Mesothelial cell of epicardium (in vitro differentiated cells): ENCODE data around the gene KDM5A. TPM values are rescaled to one million over a fixed set of nuclear protein-coding genes. Genes with fewer than 3 reads are reported as not detected.

ENCODE experiments used
- DNase-seq, 2 experiments: peaks; one replicate each; pipeline ENCODE4 v3.0.0; 2021; ENCODE audit warnings: low spot score in 2 of 2; ENCODE audit not compliant: unreplicated experiment in 2 of 2
- H3K27ac Mint-ChIP-seq: 2 replicates; pipeline ENCODE4 v1.8.0; 2021; ENCODE audit warnings: mixed read lengths
- H3K27me3 Mint-ChIP-seq: 2 replicates; pipeline ENCODE4 v1.8.0; 2021; ENCODE audit warnings: low read depth, mixed read lengths
- H3K36me3 Mint-ChIP-seq: 2 replicates; pipeline ENCODE4 v1.8.0; 2021; ENCODE audit warnings: mixed read lengths
- H3K4me1 Mint-ChIP-seq: 2 replicates; pipeline ENCODE4 v1.8.0; 2021; ENCODE audit warnings: mixed read lengths
- H3K4me3 Mint-ChIP-seq: 2 replicates; pipeline ENCODE4 v1.8.0; 2021; ENCODE audit warnings: mild to moderate bottlenecking, moderate library complexity, mixed read lengths
- H3K9me3 Mint-ChIP-seq: 2 replicates; pipeline ENCODE4 v1.8.0; 2021; ENCODE audit warnings: mixed read lengths
- total RNA-seq: library from RNA; stranded (reverse); gene quantifications from 3 replicates; pipeline ENCODE4 v1.2.1, GENCODE V29; 2021
- TF ChIP-seq, protein P1 (sequence below): fragments of 200-600 bp; sonication (generic); IDR thresholded peaks from one replicate; pipeline ENCODE4 v1.5.0; 2021; ENCODE audit warnings: antibody characterized with exemption; ENCODE audit not compliant: unreplicated experiment

Gene KDM5A
- total RNA-seq, 1 donor from 2014 or later, result 96.2 TPM

DNA sequence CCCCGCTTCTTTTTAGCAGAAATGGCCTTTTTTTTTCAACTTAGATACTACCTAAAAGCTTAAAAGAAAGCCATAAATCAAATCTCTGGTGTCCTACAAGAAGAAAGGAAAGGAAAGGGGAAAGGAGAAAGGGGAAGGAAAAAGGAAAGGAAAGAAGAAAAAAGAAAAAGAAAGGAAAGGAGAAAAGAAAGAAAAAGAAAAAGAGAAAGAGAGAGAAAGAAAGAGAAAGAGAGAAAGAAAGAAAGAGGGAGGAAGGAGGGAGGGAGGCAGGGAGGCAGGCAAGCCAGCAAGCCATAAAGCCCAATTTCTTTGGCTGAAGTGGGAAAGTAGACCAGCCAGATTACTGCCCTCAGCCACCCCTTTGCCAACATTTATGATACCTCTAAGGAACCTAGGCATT is 94.0 kb downstream of the KDM5A start:
- H3K36me3 Mint-ChIP-seq, result peaks cover 68% of the 10 kb centered on the region
- no peak for DNase-seq
- peak overlapping the region; percentile 37 for H3K27ac Mint-ChIP-seq

GRCh38 chr12:293199-293598 is 95.9 kb downstream of the KDM5A start:
- DNase-seq, result no peak
- Mint-ChIP-seq H3K9me3 (no peaks in the 10 kb centered on the region), H3K27ac (no peak overlapping the region), H3K27me3 (no peaks in the 10 kb centered on the region), H3K36me3 (peaks cover 49% of the 10 kb centered on the region), H3K4me1 (no peaks in the 10 kb centered on the region), H3K4me3 (no peak overlapping the region)
- TF ChIP-seq, protein P1, sequence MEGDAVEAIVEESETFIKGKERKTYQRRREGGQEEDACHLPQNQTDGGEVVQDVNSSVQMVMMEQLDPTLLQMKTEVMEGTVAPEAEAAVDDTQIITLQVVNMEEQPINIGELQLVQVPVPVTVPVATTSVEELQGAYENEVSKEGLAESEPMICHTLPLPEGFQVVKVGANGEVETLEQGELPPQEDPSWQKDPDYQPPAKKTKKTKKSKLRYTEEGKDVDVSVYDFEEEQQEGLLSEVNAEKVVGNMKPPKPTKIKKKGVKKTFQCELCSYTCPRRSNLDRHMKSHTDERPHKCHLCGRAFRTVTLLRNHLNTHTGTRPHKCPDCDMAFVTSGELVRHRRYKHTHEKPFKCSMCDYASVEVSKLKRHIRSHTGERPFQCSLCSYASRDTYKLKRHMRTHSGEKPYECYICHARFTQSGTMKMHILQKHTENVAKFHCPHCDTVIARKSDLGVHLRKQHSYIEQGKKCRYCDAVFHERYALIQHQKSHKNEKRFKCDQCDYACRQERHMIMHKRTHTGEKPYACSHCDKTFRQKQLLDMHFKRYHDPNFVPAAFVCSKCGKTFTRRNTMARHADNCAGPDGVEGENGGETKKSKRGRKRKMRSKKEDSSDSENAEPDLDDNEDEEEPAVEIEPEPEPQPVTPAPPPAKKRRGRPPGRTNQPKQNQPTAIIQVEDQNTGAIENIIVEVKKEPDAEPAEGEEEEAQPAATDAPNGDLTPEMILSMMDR, result no peak

More for the DNA sequence above, 94.0 kb downstream of the KDM5A start:
- H3K9me3 Mint-ChIP-seq, result peaks cover 16% of the 10 kb centered on the region
- H3K27me3 Mint-ChIP-seq, result no peaks in the 10 kb centered on the region
- TF ChIP-seq, protein P1, result no peak
- no peak overlapping the region for H3K4me3 Mint-ChIP-seq
- no peaks in the 10 kb centered on the region for H3K4me1 Mint-ChIP-seq

DNA sequence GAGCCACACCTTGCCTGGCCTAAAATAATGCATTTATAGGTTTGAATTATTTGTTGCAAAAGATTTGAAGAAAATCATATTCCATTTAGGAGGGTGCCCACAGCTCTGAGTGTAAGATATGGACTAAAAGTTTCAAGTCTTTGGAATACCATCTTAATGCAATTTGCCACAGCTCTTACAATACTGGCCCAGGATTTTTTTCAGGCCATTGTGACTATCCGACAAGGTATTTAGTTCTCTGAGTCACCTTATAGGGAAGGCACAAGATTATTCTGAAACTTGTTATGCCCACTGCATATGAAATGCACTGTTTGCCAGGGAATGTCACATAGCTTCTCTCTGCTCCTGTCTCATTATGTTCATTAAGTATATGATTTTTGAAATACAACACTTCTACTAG is 96.9 kb downstream of the KDM5A start:
- no peak overlapping the region for H3K27ac Mint-ChIP-seq
- no peaks in the 10 kb centered on the region for H3K27me3 Mint-ChIP-seq
- no peak overlapping the region for H3K4me3 Mint-ChIP-seq
- TF ChIP-seq, protein P1, result no peak
- DNase-seq, result no peak
- no peaks in the 10 kb centered on the region for H3K9me3 Mint-ChIP-seq
- peaks cover 44% of the 10 kb centered on the region for H3K36me3 Mint-ChIP-seq
- no peaks in the 10 kb centered on the region for H3K4me1 Mint-ChIP-seq

- no peaks in the 10 kb centered on the region for H3K4me1 Mint-ChIP-seq
- DNase-seq, result no peak
- no peaks in the 10 kb centered on the region for H3K27me3 Mint-ChIP-seq
- no peaks in the 10 kb centered on the region for H3K9me3 Mint-ChIP-seq
- H3K4me3 Mint-ChIP-seq, result no peak overlapping the region
- peaks cover 46% of the 10 kb centered on the region for H3K36me3 Mint-ChIP-seq
- no peak overlapping the region for H3K27ac Mint-ChIP-seq
- TF ChIP-seq, protein P1, result no peak
Measured at GRCh38 chr12:291153-291723, 97.9 kb downstream of the KDM5A start.

- H3K9me3 Mint-ChIP-seq, result no peaks in the 10 kb centered on the region
- H3K27me3 Mint-ChIP-seq, result no peaks in the 10 kb centered on the region
- DNase-seq, result no peak
Measured at GRCh38 chr12:288687-289086, 100.4 kb downstream of the KDM5A start.

More at GRCh38 chr12:288687-289086, 100.4 kb downstream of the KDM5A start:
- TF ChIP-seq, protein P1, result no peak
- H3K4me1 Mint-ChIP-seq, result no peaks in the 10 kb centered on the region
- H3K27ac Mint-ChIP-seq, result no peak overlapping the region
- peaks cover 48% of the 10 kb centered on the region for H3K36me3 Mint-ChIP-seq
- no peak overlapping the region for H3K4me3 Mint-ChIP-seq
